GM18951 (cell line): ENCODE results near the gene CCDC136.

Experiments used
- POLR2A ChIP-seq: IDR thresholded peaks from 4 replicates; pipeline ENCODE4 v1.6.1; 2011; ENCODE audit warnings: mild to moderate bottlenecking; ENCODE audit not compliant: insufficient read length, insufficient read depth; ENCODE audit errors: extremely low read depth
- in situ Hi-C: fragments of 300-500 bp; cut with MboI; formaldehyde crosslinking; loops from one replicate; pipeline ENCODE4 v1.12.0; 2022; ENCODE audit warnings: low sequenced_read_pairs, mixed read lengths, inconsistent platforms; ENCODE audit not compliant: unreplicated experiment

Gene CCDC136

GRCh38 chr7:128843938-128844621 is 52.3 kb downstream of the CCDC136 start:
- in situ Hi-C loops: no loop called here
- no peak for TF ChIP-seq POLR2A

DNA sequence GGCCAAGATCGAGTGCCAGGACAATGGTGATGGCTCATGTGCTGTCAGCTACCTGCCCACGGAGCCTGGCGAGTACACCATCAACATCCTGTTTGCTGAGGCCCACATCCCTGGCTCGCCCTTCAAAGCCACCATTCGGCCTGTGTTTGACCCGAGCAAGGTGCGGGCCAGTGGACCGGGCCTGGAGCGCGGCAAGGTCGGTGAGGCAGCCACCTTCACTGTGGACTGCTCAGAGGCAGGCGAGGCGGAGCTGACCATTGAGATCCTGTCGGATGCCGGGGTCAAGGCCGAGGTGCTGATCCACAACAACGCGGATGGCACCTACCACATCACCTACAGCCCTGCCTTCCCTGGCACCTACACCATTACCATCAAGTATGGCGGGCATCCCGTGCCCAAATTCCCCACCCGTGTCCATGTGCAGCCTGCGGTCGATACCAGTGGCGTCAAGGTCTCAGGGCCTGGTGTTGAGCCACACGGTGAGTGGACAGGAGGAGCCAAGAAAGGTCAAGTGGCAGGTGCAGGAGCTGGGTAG is 53.1 kb downstream of the CCDC136 start:
- in situ Hi-C loops: no loop called here
- TF ChIP-seq POLR2A: no peak

DNA sequence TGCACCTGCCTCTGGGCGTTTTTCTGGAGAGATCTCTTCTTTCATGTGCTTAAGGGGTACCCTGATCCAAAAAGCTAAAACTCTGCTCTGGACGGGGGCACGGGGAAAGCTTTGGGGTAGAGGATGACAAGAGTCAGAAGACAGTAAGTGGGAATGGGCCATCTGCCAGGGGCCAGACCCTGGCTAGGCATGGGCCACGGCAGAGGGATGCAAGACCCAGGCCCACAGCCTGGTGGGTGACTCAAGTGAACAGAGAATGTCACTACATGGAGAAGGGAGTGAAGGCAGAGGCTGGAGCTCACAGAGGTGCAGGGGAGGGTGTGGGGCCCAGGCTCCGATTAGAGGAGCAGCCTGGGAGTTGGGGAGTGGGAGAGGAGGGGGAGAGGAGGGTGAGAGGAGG is 53.7 kb downstream of the CCDC136 start:
- TF ChIP-seq POLR2A: no peak

DNA sequence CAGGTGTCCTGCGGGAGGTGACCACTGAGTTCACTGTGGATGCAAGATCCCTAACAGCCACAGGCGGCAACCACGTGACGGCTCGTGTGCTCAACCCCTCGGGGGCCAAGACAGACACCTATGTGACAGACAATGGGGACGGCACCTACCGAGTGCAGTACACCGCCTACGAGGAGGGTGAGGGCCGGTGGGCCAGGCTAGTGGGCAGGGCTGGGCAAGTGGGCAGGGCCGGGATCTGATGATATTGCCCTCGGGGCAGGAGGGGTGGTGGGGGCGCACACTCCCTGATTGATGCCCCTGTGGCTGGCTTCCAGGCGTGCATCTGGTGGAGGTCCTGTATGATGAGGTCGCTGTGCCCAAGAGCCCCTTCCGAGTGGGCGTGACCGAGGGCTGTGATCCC is 54.2 kb downstream of the CCDC136 start:
- no peak for TF ChIP-seq POLR2A
- in situ Hi-C loops: no loop called here

More for the DNA sequence above, 53.7 kb downstream of the CCDC136 start:
- in situ Hi-C loops: no loop called here

DNA sequence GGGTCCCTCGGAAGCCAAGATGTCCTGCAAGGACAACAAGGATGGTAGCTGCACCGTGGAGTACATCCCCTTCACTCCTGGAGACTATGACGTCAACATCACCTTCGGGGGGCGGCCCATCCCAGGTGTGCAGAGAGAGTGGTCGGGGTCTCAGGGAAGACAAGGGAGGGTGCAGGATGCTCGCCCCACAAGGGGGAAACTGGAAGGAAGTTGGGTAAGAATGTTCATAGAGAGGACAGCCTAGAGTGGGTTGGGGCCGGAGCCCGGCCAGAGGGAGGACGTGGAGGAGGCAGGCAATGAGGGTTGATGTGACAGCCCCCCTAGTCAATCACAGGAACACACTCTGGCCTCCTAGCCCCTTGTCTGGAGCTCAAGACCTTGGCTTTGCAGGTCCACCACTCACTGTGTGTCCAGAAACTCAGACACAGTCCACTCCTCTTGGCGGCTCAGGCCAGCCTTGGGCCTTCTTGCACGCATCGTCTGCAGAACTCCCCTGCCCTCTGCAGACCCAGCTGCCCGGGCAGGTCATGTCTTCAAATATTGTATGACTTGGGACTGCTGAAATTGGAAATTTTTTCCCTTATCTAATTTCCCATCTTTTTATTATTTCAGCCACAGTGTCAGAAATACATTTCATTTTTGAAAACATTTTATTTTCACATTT is 55.1 kb downstream of the CCDC136 start:
- no peak for TF ChIP-seq POLR2A
- in situ Hi-C loops: no loop called here

DNA sequence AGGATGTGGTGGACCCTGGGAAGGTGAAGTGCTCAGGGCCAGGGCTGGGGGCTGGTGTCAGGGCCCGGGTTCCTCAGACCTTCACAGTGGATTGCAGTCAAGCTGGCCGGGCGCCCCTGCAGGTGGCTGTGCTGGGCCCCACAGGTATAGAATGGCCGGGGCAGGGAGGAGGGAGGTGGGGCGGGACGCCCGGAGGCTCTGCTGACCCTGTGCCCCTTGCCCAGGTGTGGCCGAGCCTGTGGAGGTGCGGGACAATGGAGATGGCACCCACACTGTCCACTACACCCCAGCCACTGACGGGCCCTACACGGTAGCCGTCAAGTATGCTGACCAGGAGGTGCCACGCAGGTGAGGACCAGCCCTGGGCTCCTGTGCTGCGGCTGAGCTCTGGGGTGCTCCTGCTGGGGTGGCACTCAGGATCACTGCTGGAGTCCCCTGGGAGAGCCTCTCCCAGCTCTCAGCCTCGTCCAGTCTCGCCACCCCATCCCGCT is 56.0 kb downstream of the CCDC136 start:
- in situ Hi-C loops: no loop called here
- TF ChIP-seq POLR2A: no peak

- in situ Hi-C loops: no loop called here
- no peak for TF ChIP-seq POLR2A
Observed at GRCh38 chr7:128848289-128849155, 56.8 kb downstream of the CCDC136 start.

GRCh38 chr7:128849156-128849515 is 57.4 kb downstream of the CCDC136 start:
- in situ Hi-C loops: no loop called here
- no peak for TF ChIP-seq POLR2A

DNA sequence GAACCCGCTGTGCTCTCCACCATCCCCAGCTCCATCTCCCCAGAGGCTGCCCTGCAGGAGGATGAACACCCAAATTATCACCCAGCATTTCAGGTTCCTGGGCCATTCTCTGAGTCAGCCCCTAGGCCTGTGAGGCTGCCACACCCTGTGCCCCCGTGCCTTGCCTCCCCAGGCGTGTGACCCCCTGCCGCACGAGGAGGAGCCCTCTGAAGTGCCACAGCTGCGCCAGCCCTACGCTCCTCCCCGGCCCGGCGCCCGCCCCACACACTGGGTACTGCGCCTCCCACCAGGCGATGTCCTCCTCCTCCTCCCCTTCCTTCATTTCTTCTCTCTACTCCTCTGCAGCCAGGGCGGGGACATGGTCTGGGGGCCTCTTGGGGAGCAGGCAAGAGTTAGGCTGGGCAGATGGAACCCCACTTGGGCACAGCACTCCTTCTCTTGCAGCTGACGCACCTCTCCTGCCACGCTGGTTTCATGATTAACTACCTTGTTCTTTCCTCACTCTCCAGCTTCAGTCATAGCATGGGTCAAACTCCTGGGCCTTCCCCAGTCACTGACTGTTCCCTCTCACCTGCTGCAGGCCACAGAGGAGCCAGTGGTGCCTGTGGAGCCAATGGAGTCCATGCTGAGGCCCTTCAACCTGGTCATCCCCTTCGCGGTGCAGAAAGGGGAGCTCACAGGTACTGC is 58.2 kb downstream of the CCDC136 start:
- in situ Hi-C loops: no loop called here
- no peak for TF ChIP-seq POLR2A

DNA sequence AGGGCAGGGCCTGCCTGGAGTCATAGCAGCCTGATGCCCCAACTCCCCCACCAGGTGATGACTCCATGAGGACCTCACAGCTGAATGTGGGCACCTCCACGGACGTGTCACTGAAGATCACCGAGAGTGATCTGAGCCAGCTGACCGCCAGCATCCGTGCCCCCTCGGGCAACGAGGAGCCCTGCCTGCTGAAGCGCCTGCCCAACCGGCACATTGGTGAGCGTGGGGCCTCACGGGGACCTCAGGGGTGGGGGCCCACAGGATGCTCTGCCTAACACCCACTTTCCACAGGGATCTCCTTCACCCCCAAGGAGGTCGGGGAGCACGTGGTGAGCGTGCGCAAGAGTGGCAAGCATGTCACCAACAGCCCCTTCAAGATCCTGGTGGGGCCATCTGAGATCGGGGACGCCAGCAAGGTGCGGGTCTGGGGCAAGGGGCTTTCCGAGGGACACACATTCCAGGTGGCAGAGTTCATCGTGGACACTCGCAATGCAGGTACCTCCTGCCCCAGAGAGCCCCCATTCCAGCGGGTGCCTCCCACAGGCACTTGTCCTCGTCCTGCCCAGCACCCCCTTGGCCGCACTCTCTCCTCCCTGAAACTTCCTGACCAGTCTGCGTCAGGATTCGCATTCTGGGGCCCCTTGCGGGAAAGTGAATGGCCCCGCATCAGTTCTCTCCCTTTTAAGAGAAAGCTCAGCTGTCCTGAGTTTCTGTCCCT is 60.9 kb downstream of the CCDC136 start:
- no peak for TF ChIP-seq POLR2A
- in situ Hi-C loops: no loop called here

DNA sequence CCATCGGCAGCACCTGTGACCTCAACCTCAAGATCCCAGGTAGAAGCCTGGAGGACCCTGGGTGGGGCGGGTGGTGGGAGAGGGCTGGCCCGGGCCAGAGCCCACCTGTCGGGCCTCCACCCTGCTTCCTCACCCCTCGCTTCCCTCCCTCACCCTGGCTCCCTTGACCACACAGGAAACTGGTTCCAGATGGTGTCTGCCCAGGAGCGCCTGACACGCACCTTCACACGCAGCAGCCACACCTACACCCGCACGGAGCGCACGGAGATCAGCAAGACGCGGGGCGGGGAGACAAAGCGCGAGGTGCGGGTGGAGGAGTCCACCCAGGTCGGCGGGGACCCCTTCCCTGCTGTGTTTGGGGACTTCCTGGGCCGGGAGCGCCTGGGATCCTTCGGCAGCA is 62.0 kb downstream of the CCDC136 start:
- in situ Hi-C loops: no loop called here
- no peak for TF ChIP-seq POLR2A

DNA sequence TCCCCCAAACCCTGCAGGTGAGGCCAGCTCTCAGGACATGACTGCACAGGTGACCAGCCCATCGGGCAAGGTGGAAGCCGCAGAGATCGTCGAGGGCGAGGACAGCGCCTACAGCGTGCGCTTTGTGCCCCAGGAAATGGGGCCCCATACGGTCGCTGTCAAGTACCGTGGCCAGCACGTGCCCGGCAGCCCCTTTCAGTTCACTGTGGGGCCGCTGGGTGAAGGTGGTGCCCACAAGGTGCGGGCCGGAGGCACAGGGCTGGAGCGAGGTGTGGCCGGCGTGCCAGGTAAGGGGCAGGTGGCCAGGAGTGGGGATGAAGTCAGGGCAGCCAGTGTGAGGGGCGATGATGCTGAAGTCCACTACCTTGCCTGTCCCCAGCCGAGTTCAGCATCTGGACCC is 62.6 kb downstream of the CCDC136 start:
- in situ Hi-C loops: no loop called here
- no peak for TF ChIP-seq POLR2A
